UCSD-AML1 (cell line): Measurements from ENCODE around the gene ELAVL3.
"Not testable (repeated sequence)": the region's sequence is repeated elsewhere in the genome, so short reads cannot be mapped to it uniquely, and the experiment has no call there.

ENCODE experiments used
- DNase-seq: peaks from one replicate; lab custom pipeline; 2025; ENCODE audit not compliant: unreplicated experiment; lab: John Stamatoyannopoulos, UW

The ELAVL3 gene

DNA sequence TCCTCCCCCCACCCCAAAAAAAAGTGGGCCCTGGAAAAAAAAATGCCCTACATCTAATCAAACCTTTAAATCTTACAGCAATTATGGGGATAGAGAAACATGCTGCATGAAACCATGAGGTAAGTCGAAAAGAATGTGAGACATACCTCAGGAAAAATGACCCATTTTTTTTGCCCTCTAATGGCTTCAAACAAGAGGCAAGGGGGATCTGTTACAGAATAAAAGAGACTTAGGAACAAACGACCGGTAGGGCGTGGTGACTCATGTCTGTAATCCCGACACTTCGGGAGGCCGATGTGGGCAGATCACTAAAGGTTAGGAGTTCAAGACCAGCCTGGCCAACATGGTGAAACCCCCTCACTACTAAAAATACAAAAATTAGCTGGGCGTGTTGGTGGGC lies 70.2 kb downstream of the ELAVL3 start:
- DNase-seq: no peak

DNA sequence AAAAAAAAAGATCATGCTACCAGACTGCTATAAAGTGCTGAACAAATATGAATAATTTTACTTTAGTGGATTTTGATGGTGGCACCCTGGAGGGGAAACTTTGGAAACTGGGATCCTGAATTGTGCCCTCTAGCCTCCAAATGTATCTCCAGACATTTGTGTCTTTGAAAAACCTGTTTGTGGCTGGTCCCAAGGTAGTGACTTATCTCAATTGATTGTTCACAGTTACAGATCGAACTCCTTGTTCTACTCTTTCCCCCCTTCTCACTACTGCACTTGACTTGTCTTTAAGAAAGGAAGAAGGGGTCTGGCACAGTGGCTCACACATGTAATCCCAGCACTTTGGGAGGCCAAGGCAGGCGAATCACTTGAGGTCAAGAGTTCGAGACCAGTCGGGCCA lies 72.3 kb downstream of the ELAVL3 start:
- no peak for DNase-seq

DNA sequence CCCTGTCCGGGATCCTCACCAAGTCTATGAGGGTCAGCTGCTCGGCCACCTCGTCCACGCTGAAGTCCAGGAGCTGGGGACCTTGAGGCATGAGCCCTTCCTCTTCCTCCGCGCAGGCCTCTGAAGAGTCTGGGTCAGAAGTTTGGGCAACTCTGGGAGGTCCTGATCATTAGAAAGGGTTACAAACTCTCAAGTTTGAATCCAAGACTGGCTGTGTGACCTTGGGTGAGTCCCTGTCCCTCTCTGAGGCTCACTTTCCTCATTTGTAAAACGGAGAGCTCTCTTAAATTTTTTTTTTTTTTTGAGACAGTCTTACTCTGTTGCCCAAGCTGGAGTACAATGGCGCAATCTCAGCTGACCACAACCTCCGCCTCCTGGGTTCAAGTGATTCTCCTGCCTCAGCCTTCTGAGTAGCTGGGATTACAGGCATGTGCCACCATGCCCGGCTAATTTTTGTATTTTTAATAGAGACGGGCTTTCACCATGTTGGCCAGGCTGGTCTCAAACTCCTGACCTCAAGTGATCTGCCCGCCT lies 74.1 kb downstream of the ELAVL3 start:
- not testable (repeated sequence) for DNase-seq

DNA sequence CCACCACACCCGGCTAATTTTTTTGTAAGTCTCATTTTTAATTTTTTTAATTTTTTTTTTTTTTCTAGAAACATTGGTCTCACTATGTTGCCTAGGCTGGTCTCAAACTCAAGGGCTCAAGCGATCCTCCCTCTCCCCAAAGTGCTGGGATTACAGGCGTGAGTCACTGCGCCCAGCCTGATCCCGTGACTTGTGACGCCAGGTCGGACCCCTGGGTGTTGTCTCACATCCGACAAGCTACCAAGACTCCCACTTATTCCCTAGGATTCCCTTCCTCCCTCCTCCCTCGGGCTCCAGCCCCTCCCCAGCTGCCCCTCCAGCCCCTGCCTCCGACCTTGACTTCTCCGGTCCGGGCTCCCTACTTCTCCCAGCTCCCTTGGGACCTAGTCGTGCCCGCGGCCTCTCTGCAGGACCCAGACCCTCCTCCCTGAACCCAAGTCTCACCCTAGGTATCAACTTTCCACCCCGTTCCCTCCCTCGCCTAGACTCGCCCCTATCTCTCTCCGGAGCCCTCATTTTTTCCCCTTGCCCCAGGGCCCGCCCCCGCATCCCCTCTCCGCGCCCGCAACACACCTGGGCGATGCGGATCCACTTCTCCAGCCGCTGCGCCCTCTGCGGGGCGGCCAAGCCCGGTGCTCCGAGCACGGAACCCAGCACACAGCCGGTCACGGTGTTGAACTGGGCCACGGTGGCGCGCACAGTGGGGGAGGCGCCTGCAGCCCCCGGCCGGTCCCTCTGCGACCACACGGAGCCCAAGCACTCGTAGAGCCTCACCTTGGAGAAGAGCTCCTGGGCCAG lies 74.8 kb downstream of the ELAVL3 start:
- no peak for DNase-seq

DNA sequence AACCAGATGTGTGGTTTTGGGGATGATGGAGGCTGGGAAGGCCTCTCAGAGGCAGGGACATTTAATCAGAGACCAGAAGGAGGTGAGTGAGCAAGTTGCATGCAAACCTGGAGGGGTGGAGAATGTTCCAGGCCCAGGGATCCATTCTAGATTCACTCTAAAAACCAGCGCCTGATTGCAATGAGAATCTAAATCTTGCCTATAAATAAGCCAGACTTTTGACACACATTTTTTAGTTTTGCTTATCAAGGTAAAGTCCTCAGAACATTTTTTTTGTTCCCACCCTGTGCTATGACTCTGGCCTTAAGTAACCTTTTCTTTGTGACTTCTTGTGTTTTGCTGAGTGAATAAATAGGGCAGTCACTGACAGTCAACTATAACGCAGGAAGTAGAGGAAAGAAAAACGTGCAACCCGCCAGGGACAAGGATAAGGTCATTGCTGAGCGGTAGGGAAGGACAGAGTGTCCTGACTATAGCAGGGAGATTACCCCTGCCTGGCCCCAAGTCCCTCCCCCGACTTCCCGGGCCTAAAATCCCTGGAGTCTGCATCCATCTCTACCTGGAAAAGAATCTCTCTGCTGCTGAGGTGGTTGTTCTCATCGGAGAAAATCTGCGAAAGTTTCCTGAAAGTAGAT lies 76.1 kb downstream of the ELAVL3 start:
- DNase-seq: no peak

DNA sequence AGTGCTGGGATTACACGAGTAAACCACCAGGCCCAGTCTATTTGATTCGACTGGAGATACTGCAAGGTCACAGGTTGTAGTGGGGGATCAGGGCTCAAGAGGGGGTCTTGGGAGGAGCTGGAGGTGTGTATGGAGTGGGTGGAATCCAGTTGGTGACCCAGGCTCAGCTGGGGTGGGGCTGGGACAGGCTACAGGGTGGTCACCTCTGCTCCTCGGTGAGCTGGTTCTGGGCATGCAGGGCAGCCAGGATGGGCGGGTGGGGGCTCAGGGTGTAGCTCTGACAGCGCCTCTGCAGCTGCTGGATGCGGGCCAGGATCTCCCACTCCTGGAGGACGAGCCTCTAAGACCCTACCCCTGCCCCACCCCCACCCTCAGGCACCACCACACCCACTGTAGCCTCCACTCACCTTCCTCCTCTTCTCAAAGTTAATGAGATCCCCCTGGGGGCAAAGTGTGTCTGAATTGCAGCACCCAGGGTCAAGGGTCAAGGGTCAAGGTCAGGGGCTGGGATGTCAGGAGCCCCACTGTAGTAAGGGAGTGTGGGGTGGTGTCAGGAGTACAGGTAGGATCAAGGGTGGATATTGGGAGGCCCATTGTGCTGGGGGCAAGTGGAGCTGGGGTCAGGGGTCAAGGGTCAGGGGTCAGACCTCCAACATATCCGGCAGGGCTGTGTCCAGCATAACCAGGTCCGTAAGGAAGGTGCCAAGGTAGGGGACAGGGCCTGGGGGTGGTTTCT lies 78.9 kb downstream of the ELAVL3 start:
- no peak for DNase-seq
